NCI-H2081 treated with DMSO at 0.1 percent for 48 hours (cell line): Measurements from ENCODE around the gene PRKCI.
"Not testable (repeated sequence)": the region's sequence is repeated elsewhere in the genome, so short reads cannot be mapped to it uniquely, and the experiment has no call there.

ENCODE experiments used
- DNase-seq: peaks from one replicate; lab custom pipeline; 2025; lab: John Stamatoyannopoulos, UW

The PRKCI gene

DNA sequence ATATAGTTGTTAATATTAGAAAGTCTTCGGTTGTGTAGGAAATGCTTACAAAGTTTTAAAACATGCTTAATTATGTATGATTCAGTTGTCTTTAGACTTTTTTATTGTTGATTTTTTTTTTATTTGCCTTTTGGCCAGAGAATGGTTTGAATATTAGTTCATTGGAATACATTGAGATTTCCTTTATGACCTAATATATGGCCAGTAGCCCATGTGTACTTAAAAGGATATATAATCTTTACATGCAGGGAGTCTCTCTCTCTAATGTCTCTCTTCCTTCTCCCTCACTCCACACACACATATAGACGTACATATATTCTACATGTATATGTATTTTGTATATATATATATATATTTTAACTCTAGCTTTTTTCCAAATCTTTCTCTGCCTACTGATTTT is 68.0 kb downstream of the PRKCI start:
- DNase-seq = no peak

DNA sequence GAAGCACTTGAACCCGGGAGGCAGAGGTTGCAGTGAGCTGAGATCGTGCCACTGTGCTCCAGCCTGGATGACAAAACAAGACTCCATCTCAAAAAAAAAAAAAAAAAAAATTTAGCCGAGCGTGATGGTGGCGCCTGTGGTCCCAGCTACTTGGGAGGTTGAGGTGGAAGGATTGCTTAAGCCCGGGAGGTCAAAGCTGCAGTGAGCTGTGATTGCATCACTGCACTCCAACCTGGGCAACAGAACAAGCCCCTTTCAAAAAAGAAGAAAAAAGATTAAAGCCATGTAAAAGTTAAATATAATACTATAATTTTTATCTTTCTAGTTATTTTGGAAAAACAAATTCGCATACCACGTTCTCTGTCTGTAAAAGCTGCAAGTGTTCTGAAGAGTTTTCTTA is 73.4 kb downstream of the PRKCI start:
- no peak for DNase-seq

DNA sequence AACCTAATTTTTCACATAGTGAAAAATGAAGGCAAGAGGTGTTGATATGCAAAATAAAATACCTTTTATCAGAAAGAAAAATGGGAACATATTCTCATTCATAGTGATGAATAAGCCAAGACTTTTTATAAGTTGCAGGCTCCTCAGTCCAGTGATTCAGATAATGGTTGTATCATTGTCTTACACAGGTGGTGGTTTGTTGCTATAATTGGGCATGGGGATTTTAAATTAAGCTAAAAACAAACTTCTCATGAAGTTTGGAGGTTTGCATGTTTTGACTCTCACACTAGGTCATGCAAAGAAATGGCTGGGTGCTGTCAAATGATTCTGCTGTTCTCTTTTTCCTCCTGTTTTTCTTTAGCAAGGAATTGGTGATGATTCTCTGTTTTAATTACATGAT is 74.5 kb downstream of the PRKCI start:
- no peak for DNase-seq

GRCh38 chr3:170301405-170301804 is 79.2 kb downstream of the PRKCI start:
- no peak for DNase-seq

DNA sequence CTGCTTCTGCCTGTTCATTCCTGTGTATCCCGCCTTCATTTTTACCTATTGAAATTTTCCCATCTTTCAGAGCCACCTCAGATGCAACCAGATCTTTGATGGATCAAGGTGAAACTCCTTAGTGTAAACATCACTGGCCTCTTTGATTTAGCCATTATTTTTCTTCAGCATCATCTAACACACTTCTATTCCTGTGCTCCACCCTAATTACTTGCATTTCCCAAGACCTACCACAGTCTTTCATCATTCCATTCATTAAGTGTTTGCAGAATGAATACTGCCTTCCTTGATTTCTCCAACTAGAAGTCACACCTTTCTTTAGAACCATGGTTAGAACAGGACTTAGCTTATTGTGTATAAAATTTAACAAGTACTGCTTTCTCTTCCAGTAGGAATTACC is 79.8 kb downstream of the PRKCI start:
- DNase-seq = no peak

DNA sequence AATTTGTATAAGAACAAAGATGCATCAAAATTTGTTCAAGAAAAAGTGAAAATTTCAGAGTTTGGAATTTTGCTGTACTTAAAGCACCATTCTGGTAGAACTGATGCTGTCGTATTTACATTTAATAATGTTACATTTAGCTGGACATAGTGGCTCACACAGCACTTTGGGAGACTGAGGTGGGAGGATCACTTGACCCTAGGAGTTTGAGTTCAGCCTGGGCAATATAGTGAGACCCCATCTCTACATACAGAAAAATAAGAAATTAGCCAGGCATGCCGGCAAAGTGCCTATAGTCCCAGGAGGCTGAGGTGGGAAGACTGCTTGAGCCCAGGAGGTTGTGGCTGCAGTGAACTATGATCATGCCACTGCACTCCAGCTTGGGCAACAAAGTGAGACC is 83.8 kb downstream of the PRKCI start:
- DNase-seq = no peak

- DNase-seq = no peak
These were observed 85.6 kb downstream of the PRKCI start for GRCh38 chr3:170307671-170308405.

DNA sequence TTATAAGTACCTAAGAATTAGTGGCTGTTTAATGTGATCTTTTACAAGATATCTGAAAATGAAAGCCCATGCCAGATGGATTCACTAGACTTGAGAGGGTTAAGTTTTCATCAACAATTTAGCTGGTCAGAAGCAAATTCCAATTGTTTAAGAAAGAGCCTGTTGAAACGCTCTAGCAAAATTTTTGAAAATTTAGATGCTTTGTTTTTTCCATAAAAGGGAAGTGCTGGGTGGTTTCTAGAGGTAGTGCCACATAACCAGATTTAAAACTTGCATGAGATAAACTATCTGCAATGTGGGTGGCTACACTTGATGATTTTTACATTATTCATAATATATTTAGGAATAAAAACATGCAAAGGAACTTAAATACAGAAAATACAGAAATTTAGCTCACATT is 86.8 kb downstream of the PRKCI start:
- DNase-seq = no peak

- no peak for DNase-seq
These were observed 95.7 kb downstream of the PRKCI start for GRCh38 chr3:170317954-170318353.

DNA sequence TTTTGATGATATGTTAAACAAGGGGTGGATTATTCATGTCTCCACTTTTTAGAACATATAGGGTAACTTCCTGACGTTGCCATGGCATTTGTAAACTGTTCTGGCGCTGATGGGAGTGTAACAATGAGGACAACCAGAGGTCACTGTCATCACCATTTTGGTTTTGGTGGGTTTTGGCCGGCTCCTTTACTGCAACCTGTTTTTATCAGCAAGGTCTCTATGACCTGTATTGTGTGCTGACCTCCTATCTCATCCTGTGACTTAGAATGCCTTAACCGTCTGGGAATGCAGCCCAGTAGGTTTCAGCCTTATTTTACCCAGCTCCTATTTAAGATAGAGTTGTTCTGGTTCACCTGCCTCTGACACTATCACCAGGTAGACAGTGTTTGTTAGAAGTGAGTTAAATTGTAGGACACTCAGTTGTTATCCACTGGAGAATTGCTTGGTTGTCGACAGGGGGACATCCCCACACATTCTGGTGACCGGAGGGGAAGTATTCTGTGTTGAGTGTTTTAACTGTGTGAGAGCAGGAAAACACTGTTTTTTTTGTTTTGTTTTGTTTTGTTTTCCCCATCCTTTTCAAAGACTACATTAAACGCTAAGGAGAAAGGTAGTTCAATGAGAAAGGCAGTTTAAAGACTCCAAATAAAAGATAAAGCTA is 98.4 kb downstream of the PRKCI start:
- DNase-seq = no peak

GRCh38 chr3:170321321-170322034 is 99.3 kb downstream of the PRKCI start:
- DNase-seq = no peak

GRCh38 chr3:170322566-170323269 is 100.5 kb downstream of the PRKCI start:
- no peak for DNase-seq

GRCh38 chr3:170323331-170323730 is 101.1 kb downstream of the PRKCI start:
- DNase-seq = no peak

DNA sequence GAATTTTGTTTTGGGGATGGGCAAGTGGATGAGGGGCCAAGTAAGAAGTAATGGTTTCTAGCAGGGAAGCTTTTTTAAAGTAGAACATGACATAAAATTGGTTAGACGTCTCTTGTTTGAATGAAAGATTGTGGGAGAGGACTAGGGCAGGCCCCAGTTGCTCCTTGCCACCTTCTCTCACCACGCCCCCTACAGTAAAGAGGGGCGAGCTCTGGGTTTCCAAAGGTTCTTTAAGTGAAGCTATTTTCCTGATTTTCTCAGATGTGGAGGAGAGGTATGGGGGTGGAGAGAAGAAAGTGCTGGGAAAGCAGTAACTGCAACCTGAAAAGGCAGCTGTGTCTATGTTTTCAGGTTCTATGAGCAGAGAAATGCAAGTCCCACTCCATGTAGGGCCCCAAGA is 102.7 kb downstream of the PRKCI start:
- DNase-seq = no peak

- no peak for DNase-seq
These were observed 105.0 kb downstream of the PRKCI start for GRCh38 chr3:170327040-170327808.

- not testable (repeated sequence) for DNase-seq
These were observed 105.8 kb downstream of the PRKCI start for GRCh38 chr3:170327868-170328548.

GRCh38 chr3:170330366-170330765 is 108.1 kb downstream of the PRKCI start:
- no peak for DNase-seq

DNA sequence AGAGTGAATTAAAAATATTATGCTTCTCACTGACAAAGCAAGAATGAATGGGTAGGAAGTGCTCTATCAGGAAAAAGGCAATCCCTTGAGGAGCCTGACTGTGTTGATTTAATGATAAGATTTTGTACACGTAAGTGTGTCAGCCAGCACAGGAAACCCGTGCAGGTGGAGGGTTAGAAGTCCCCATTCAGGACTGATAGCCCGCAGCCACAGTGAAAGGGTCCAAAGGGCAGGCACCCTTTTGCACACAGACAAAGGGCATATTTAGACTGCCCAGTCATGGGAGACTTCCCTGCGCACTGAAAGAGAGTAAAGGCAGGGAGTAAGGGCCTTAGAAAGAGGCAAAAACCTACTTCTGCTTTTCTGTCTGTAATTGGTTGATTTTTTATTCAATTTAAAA is 108.9 kb downstream of the PRKCI start:
- no peak for DNase-seq

DNA sequence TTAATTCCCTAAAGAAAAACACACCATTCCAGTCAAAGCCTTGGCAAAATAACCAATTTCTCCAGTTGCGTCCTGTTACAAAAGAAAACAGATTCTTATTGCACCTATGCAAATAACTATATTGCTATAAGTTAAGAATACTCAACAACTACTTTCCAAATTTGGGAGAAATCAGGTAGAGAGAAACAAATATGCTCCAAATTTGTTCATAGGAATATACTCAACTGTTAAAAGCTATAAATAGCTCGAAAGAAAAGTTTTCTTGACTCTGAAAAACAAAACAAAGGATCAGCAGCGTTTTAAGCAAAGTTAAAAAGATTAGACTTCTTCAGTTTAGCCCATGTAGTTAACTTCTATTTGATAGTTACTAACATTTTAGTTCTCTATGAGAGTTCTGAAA is 115.2 kb downstream of the PRKCI start:
- no peak for DNase-seq

- DNase-seq = no peak
These were observed 116.6 kb downstream of the PRKCI start for GRCh38 chr3:170338690-170339340.

GRCh38 chr3:170342273-170342672 is 120.0 kb downstream of the PRKCI start:
- not testable (repeated sequence) for DNase-seq
